HL-60 (cell line): ENCODE results near the gene PTPRK.

Source experiments
- DNase-seq, 2 experiments: peaks; one replicate each; pipeline ENCODE4 v3.0.0-alpha.2; 2010 to 2020; ENCODE audit warnings: low read depth in 1 of 2, low spot score in 1 of 2
- H3K27ac ChIP-seq: fragments of 250-450 bp; sonication (Bioruptor Pico); replicated peaks from 2 replicates; pipeline ENCODE4 v1.5.1; 2020; ENCODE audit warnings: mild to moderate bottlenecking, moderate library complexity
- H3K27me3 ChIP-seq: fragments of 250-450 bp; sonication (Bioruptor Pico); 2 replicates; pipeline ENCODE4 v1.5.1; 2021; ENCODE audit warnings: mild to moderate bottlenecking, moderate library complexity; ENCODE audit not compliant: insufficient read depth, poor library complexity, severe bottlenecking
- H3K4me3 ChIP-seq: replicated peaks from 2 replicates; pipeline ENCODE4 v1.5.1; 2011; ENCODE audit warnings: mild to moderate bottlenecking, control low read depth, low read length; ENCODE audit not compliant: insufficient read depth
- CTCF ChIP-seq: IDR thresholded peaks from one replicate; pipeline ENCODE4 v1.5.1; 2011; ENCODE audit warnings: low read length, control low read depth, inconsistent platforms; ENCODE audit not compliant: insufficient read depth
- GABPA ChIP-seq: IDR thresholded peaks from 2 replicates; pipeline ENCODE4 v1.6.1; 2012; ENCODE audit warnings: low read depth
- POLR2AphosphoS5 ChIP-seq: IDR thresholded peaks from 2 replicates; pipeline ENCODE4 v1.6.1; 2012; ENCODE audit warnings: low read depth
- SPI1 ChIP-seq: IDR thresholded peaks from 2 replicates; pipeline ENCODE4 v1.6.1; 2012; ENCODE audit warnings: low read depth, mild to moderate bottlenecking, borderline replicate concordance
- TF ChIP-seq, protein P1 (sequence below): IDR thresholded peaks from 2 replicates; pipeline ENCODE4 v1.6.1; 2012; ENCODE audit warnings: low read depth; ENCODE audit not compliant: insufficient replicate concordance

Gene PTPRK

GRCh38 chr6:128507337-128508310 lies 12.8 kb downstream of the PTPRK start:
- DNase-seq, result no peak
- TF ChIP-seq GABPA (no peak), POLR2AphosphoS5 (no peak), CTCF (no peak), SPI1 (no peak)
- TF ChIP-seq, protein P1, sequence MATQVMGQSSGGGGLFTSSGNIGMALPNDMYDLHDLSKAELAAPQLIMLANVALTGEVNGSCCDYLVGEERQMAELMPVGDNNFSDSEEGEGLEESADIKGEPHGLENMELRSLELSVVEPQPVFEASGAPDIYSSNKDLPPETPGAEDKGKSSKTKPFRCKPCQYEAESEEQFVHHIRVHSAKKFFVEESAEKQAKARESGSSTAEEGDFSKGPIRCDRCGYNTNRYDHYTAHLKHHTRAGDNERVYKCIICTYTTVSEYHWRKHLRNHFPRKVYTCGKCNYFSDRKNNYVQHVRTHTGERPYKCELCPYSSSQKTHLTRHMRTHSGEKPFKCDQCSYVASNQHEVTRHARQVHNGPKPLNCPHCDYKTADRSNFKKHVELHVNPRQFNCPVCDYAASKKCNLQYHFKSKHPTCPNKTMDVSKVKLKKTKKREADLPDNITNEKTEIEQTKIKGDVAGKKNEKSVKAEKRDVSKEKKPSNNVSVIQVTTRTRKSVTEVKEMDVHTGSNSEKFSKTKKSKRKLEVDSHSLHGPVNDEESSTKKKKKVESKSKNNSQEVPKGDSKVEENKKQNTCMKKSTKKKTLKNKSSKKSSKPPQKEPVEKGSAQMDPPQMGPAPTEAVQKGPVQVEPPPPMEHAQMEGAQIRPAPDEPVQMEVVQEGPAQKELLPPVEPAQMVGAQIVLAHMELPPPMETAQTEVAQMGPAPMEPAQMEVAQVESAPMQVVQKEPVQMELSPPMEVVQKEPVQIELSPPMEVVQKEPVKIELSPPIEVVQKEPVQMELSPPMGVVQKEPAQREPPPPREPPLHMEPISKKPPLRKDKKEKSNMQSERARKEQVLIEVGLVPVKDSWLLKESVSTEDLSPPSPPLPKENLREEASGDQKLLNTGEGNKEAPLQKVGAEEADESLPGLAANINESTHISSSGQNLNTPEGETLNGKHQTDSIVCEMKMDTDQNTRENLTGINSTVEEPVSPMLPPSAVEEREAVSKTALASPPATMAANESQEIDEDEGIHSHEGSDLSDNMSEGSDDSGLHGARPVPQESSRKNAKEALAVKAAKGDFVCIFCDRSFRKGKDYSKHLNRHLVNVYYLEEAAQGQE, result no peak
- Histone ChIP-seq H3K27me3 (no peaks in the 10 kb centered on the region), H3K27ac (no peak overlapping the region), H3K4me3 (no peak overlapping the region)

DNA sequence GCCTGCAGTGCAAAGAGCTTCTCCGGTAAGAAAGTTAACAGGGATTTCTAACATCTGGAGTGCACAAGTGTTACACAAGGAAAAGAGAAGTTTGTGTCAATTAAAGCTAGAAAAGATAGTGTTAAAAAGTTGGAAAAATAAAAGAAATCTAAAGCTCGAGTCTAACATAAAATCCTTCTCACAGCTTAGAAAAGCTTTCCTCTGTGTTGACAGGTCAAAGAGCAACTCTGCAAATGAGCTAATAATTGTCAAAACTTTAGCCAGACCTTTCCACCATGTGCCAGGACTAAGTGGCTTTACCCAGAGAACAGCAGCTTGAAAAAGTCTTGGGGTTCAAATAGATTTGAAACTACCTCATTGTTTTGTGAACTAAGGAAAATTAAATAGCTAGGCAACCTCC lies 14.8 kb downstream of the PTPRK start:
- H3K27ac ChIP-seq, result no peak overlapping the region
- H3K4me3 ChIP-seq, result no peak overlapping the region
- no peaks in the 10 kb centered on the region for H3K27me3 ChIP-seq
- TF ChIP-seq SPI1 (no peak), CTCF (no peak), POLR2AphosphoS5 (no peak), GABPA (no peak)
- TF ChIP-seq, protein P1, result no peak
- no peak for DNase-seq

GRCh38 chr6:128504003-128504654 lies 16.3 kb downstream of the PTPRK start:
- DNase-seq, result no peak
- no peak overlapping the region for H3K27ac ChIP-seq
- TF ChIP-seq SPI1 (no peak), CTCF (no peak), GABPA (no peak), POLR2AphosphoS5 (no peak)
- TF ChIP-seq, protein P1, result no peak
- no peaks in the 10 kb centered on the region for H3K27me3 ChIP-seq
- H3K4me3 ChIP-seq, result no peak overlapping the region
